Measurements from ENCODE around the gene IKBKE. TPM values are rescaled to one million over a fixed set of nuclear protein-coding genes. Genes with fewer than 3 reads are reported as not detected.

The IKBKE gene
- total RNA-seq, 1 experiment from 2014 or later: 12.9 TPM

DNA sequence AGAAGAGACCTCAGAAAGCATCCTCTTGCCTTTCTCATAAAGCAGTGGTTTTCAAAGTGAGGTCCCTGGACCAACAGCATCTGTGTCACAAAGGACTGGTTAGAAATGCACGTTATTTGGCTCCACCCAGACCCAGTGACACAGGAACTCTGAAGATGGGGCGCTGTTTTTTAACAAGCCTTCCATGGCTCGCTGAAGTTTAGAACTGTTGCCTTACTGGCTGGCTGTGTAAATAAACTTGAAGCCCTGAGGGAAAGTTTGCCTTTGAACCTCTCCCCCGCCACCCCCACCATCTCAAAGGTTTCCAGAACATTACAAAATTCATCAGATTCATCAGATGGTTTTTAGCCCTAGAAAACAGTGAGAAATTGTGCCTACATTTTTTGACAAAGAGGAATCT, 21.8 kb upstream of the IKBKE start:
- no peaks in the 10 kb centered on the region for H3K27me3 ChIP-seq
- DNase-seq: no peak
- no peaks in the 10 kb centered on the region for H3K9me3 ChIP-seq
- H3K36me3 ChIP-seq: peaks cover 8% of the 10 kb centered on the region
- no peak overlapping the region for H3K4me3 ChIP-seq

DNA sequence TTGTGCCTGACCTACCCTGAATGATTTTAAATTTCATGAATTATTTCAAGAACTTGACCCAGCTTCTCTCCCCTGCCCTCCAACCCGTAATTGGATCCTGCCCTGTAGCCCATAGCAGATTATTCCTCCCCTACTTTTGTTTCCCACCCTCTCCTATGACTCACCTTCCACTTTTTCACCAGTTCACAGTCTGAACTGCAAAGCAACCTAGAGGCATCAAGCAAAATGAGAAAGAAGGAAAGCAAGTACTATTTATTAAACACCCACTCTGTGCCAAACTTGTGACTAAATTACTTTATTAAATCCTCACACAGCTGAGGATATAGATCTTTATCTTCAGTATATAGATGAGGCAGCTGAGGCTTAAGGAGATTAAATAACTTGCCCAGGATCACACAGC, 20.7 kb upstream of the IKBKE start:
- H3K4me3 ChIP-seq: no peak overlapping the region

DNA sequence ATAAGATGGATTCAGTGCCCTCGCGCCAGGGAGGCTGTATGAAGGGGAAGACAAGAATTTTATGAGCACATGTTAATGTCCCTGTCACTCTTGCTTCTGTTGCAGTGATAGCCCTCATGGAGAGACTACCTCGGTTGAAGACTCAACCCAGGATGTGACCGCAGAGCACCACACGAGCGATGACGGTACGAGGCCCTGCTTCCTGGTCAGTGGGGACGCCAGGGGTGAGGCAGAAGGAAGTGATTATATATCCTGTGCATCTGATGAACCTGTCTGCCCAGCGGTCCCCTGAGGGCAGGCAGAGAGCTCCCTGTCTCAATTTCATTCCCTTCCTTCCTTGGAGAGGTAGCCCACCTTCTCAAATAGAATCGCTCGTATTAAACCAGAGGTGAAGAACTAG, 20.0 kb upstream of the IKBKE start:
- H3K9me3 ChIP-seq: no peaks in the 10 kb centered on the region
- no peak overlapping the region for H3K4me3 ChIP-seq
- no peaks in the 10 kb centered on the region for H3K27me3 ChIP-seq
- no peak for DNase-seq
- H3K36me3 ChIP-seq: peaks cover 14% of the 10 kb centered on the region

More for the DNA sequence above, 20.7 kb upstream of the IKBKE start:
- Histone ChIP-seq H3K9me3 (no peaks in the 10 kb centered on the region), H3K36me3 (peaks cover 11% of the 10 kb centered on the region), H3K27me3 (no peaks in the 10 kb centered on the region)
- DNase-seq: no peak

DNA sequence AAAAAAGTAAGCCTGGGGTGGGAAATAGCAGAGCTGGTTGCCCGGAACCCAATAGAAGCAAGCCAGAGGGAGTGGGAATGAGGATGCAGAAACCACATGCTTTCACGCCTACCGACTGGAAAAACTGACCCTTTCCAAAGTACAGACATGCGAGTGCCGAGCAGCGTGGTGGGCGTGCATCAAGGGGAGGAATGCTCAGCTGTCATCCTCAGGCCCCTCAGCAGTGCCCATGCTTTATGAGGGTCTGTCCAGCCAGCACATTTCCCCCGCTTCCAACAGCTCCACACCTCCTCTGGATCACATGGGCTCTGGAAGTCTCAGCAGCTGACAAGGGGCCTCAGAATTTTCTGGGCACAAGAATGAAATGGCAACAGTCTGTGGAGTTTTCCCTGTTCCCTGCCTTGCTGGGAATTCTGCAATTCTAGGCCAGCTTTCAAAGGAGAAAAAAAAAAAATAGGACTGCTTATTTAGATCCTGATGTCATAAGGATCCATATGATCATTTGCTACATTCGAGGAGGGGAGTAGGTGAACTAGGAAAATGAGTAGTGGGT, 19.1 kb upstream of the IKBKE start:
- no peak for DNase-seq
- Histone ChIP-seq H3K9me3 (no peaks in the 10 kb centered on the region), H3K4me3 (no peak overlapping the region), H3K27me3 (no peaks in the 10 kb centered on the region), H3K36me3 (peaks cover 18% of the 10 kb centered on the region)

DNA sequence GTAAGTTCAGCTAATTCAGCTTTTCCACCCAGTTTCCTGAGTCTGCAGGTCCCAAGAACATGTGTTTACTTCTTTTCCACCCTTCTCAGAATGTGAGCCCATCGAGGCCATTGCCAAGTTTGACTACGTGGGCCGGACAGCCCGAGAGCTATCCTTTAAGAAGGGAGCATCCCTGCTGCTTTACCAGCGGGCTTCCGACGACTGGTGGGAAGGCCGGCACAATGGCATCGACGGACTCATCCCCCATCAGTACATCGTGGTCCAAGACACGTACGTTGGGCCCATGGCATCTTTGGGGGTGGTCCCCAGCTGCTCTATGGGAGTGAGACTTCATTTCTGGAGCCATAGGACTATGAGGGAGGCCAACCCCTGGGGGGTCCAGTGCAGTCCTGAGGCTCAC, 17.2 kb upstream of the IKBKE start:
- Histone ChIP-seq H3K9me3 (no peaks in the 10 kb centered on the region), H3K27me3 (no peaks in the 10 kb centered on the region), H3K36me3 (peaks cover 14% of the 10 kb centered on the region), H3K4me3 (no peak overlapping the region)
- DNase-seq: no peak

DNA sequence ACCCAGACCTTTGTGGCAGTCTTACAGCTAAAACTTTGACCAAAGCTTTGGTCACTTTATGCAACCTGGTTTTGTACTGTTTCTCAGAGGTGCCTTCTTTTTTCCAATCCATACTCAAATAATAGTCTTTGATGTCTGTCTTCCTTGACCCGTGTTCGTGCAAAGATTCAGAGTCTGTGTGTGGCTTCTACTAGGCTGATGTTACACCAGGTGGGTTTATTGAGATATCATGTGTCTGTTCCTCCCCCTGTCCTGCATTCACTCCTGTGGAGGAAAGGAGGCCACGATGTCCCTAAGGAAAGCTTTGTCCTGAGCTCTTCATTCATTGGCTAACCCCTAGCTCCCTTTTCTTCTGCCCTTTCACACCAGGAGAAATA, 15.0 kb upstream of the IKBKE start:
- no peak overlapping the region for H3K4me3 ChIP-seq
- H3K27me3 ChIP-seq: no peaks in the 10 kb centered on the region
- no peaks in the 10 kb centered on the region for H3K9me3 ChIP-seq
- DNase-seq: no peak
- H3K36me3 ChIP-seq: peaks cover 17% of the 10 kb centered on the region

DNA sequence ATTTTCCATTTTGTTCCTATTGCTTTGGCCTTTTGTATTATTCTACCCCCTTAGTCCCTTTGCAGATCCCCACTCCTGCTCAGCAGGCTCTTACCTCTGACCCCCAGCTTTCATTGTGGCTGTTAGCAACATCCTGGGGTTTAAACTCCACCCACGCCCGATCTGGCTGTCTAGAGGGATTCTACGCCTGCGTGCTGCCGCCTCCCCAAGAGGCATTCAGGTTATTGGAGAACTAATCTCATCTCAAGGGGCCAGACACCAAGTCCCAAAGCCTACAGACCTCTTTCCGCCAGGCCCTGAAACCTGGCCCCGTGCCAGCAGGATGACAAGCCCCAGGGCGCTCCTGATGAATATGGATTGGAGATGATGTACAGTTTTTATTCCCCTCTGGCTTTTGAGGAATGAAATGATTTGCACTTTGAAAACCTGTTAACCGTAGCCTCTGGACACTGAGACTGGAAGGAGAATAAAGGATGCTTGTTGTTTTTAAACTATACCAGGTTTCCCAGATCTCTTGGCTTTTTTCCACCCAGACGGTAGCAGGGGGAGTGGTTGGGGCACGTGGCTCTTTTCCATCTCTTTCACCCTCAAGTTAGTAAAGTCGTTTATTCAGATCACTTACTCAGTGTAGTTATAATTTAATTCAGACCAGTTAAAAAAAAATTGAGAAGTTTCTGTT, 14.5 kb upstream of the IKBKE start:
- Histone ChIP-seq H3K27me3 (no peaks in the 10 kb centered on the region), H3K36me3 (peaks cover 17% of the 10 kb centered on the region), H3K9me3 (no peaks in the 10 kb centered on the region), H3K4me3 (no peak overlapping the region)
- DNase-seq: no peak

DNA sequence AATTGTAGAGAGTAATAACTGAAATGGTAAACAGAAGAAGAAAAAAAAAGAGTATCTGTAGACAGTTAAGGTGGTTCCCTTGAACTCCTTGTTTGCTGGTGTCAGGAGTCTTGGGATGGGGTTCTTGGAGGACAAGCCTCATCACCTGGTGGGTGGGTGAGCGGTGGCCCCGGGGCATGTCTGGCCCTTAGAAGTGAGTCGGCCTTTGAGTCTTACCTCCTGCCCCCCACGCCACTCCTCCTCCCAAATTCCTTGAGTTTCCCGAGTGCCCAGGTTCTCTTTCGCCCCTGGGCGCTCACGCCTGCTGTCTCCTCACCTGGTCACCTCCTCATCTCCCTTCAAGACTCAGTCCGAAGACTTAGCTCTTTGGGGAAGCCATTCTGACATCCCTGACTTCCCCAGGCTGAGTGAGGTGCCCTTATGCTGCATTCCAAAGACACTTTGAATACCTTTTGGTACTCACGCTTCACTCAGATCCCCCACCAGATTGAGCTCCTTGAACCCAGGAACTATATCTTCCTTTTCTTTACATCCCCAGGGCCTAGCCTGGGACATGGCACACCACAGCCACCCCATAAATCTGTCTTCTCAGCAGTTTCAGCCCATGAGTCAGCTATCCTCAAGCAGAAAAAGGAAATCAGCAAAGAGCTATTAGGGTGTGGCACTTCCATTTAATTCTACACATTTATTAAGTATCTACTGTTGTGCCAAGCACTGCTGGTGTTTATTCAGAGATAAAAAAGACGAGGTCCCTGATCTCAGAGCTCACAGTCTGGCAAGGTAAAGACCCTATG, 13.5 kb upstream of the IKBKE start:
- no peak overlapping the region for H3K4me3 ChIP-seq
- H3K9me3 ChIP-seq: no peaks in the 10 kb centered on the region
- H3K36me3 ChIP-seq: peaks cover 17% of the 10 kb centered on the region
- no peak for DNase-seq
- no peaks in the 10 kb centered on the region for H3K27me3 ChIP-seq

DNA sequence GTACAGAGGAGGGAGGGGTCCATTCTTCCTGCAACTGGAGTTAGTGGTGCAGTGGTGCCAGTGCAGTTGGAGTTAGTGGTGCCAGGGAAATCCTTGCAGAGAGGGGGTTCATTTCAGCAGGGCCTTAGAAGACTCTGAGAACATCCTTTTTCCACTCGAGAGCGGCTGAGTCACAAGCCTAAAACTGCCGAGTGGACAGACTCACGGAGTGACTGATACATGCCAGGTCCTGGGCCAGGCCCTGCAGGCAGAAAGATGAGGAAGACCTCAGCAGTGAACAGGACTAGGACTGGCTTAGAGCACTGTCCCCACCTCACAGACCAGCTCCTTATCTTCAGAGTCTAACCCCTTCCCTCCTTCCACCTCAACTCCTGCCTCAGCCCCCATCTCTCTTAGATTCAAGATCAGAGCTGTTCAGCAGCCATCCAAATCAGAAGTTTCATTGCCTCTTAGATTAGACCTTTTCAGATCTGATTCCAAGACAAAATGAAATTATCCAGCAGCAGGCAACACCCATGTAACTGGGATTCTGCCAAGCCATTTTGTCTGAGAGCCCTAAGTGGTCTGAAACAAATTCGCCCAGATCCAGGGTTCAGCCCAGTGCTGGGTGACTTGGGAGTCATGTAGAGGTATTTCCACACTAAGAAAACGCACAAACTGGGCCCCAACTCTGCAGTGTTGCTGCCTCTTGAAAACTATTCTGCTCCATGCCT, 12.7 kb upstream of the IKBKE start:
- Histone ChIP-seq H3K36me3 (peaks cover 17% of the 10 kb centered on the region), H3K9me3 (no peaks in the 10 kb centered on the region), H3K4me3 (no peak overlapping the region), H3K27me3 (no peaks in the 10 kb centered on the region)
- DNase-seq: peak; percentile 26

DNA sequence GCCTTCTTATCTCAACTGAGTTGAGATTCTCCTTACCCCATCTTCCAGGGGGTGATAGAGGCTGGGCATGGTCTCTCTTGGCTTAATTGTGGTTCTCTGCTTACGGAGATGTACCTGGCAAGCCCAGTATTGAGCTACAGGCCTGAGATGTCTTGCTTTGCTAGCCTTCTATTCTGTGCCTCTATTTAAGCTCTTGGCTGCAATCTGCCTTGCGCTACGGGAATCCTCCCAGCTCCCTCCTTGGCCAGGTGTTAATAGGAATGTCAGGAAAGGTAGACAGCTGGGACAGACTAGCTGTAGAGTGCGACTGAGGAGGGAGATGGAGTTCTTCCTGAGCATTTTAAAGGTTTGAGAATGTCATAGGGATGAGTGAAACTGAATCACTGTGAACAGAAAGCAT, 10.6 kb upstream of the IKBKE start:
- Histone ChIP-seq H3K4me3 (no peak overlapping the region), H3K36me3 (peaks cover 14% of the 10 kb centered on the region), H3K27me3 (no peaks in the 10 kb centered on the region), H3K9me3 (no peaks in the 10 kb centered on the region)
- DNase-seq: no peak

DNA sequence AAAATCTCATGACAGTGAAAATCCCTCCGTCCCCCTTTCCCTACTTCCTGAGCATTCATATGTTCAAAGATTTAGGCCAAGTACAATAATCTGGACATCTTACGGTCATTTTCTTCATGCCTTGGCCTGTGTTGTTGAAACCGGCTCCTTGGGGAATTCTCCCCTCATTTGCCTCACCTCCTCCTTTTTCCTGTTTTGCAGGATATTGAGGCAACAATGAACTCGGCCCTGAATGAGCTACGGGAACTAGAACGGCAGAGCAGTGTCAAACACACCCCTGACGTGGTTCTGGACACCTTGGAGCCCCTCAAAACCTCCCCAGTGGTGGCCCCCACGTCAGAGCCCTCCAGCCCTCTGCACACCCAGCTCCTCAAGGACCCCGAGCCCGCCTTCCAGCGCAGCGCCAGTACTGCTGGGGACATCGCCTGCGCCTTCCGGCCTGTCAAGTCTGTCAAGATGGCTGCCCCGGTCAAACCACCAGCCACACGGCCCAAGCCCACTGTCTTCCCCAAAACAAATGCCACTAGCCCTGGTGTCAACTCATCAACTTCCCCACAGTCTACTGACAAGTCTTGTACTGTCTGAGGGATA, 9.3 kb upstream of the IKBKE start:
- DNase-seq: no peak
- Histone ChIP-seq H3K27me3 (no peaks in the 10 kb centered on the region), H3K36me3 (peaks cover 7% of the 10 kb centered on the region), H3K9me3 (no peaks in the 10 kb centered on the region), H3K4me3 (no peak overlapping the region)

DNA sequence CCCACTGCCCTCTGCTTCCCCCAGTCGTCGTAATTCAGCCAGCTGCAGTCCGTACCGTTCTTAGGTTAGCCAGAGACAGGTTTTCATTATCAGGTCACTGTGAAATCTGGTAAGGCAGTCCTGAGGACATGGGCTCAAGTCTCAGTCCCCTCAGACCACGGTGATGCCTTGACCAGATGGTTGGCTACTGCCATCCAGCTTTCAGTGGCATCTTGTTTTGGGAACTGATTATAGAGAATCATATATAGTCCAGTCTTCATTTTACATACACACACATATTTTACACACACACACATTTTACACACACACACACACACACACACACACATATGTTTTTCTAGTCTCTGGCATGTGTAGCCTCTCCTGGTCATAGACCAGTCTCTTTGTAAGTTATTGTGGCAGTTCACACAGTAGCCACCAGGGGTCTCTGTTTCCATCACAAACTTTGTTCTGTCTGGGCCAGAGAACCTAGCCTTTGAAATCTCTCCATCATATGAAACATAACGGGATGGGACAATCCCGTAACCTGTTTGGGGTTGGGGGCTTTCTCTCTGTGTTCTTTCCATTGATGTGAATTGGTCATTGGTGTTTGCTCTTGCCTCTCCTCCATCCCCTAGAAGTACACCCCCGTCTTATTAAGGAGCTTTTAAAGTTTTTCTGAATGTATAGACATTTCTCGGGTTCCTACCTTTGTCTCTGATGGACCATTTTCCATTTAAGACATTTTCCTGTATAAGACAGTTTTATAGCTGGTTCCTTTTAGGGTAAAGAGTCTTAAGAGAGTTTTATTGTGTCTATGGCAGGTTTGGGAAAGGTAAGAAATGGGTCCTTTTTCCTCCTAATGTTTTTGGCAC, 8.4 kb upstream of the IKBKE start:
- no peaks in the 10 kb centered on the region for H3K9me3 ChIP-seq
- H3K27me3 ChIP-seq: no peaks in the 10 kb centered on the region
- peak; percentile 42 for DNase-seq
- H3K36me3 ChIP-seq: peaks cover 2% of the 10 kb centered on the region
- H3K4me3 ChIP-seq: no peak overlapping the region

DNA sequence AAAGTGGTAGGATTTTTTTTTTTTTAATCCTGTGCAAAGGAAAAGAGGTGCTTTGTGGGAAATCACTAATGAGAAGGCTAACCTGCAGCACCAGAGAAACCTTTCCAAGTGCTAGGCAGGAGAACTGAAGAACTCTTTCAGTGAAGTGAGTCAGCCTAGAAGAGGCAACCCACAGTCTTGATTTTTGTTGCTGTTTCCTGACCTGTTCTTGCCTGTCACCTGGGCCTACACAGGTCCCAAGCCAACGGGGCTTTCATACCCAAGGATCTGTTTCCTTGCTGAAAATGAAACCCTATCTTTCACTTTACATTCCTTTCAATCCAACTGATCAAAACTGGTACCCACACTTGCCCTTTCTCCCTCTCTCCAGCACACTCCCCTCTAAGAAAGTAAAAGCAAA, 7.1 kb upstream of the IKBKE start:
- no peak for DNase-seq
- Histone ChIP-seq H3K36me3 (peaks cover 2% of the 10 kb centered on the region), H3K9me3 (no peaks in the 10 kb centered on the region), H3K4me3 (no peak overlapping the region), H3K27me3 (no peaks in the 10 kb centered on the region)

DNA sequence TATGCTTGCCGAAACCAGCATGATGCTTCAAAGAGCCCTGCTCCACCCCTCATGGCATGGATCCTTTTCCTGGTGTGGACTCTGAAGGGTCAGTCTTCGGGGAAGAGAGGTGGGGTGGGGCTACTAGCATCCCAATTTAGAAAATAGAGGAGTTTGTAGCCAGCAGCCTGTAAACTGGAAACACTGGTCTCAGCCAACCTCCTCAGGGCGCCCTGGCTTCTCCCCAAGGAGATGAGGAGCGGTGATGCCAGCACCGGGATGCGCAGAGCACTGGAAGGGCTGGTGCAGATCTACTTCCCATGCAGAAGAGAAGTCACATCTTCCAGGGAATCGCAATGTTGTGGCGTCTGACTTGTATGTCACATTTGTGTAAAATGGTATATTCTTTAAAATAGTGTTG, 6.4 kb upstream of the IKBKE start:
- Histone ChIP-seq H3K27me3 (no peaks in the 10 kb centered on the region), H3K9me3 (no peaks in the 10 kb centered on the region), H3K36me3 (no peaks in the 10 kb centered on the region; the same call in 1 of the 2 replicates), H3K4me3 (no peak overlapping the region)
- no peak for DNase-seq

DNA sequence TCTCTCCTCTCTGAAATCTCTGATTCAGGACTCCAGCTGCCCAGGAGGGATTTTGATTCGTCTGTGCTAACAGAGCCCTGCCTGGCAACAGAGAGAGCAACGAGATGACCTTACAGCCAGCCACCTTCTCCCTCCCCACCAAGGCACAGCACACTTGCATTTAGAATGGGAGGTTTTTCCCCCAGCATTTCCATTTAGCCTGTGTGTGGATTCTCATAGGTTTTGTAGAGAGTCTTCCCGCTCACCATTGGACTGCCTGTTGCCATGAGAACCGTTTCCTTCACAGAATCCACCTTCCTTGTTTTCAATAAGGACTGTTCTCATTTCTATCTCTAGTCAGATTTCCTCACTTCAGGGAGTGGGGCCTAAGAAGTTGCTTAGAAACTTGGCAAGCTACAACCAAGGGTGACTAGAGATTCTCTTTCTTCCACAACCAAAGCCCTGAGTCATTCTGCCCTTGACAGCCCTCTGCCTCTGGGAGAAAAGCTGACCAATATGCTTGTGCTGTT, 5.8 kb upstream of the IKBKE start:
- H3K36me3 ChIP-seq: no peaks in the 10 kb centered on the region; the same call in 1 of the 2 replicates

DNA sequence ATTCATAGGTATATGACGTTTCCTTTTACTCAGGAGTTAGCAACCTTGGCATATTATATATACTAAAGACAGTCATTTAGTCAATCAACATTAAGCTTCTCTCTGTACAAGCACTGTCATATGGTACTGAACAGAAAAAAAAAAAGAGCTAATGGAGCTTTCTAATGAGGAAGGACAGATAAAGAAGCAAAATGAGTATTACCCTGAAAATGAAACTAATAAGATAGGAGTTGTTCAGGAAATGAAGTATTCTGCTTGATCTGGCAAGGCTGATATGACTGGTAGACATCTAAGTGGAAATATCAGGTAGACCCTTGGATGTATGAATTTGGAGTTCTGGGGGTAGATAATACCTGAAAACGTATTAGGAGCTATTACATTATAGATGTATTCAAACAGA, 4.3 kb upstream of the IKBKE start:
- DNase-seq: no peak
- H3K4me3 ChIP-seq: no peak overlapping the region
- no peaks in the 10 kb centered on the region for H3K9me3 ChIP-seq

More for the DNA sequence above, 5.8 kb upstream of the IKBKE start:
- Histone ChIP-seq H3K4me3 (no peak overlapping the region), H3K27me3 (no peaks in the 10 kb centered on the region), H3K9me3 (no peaks in the 10 kb centered on the region)
- DNase-seq: peak; percentile 63

More for the DNA sequence above, 4.3 kb upstream of the IKBKE start:
- Histone ChIP-seq H3K27me3 (no peaks in the 10 kb centered on the region), H3K36me3 (no peaks in the 10 kb centered on the region; the same call in 1 of the 2 replicates)

Data from MG63 (cell line).